Lung (tissue), 12 donors: ENCODE data around the gene SDC1. TPM values are rescaled to one million over a fixed set of nuclear protein-coding genes. Genes with fewer than 3 reads are reported as not detected.

Experiments used
- ATAC-seq: fragments of 200-7000 bp; cut with Tn5 transposase; one replicate; pipeline ENCODE4 v1.9.1; 2020; ENCODE audit warnings: moderate number of reproducible peaks; ENCODE audit not compliant: insufficient read depth, low FRiP score
- DNase-seq, 3 donors: peaks; one replicate each; pipeline ENCODE4 v3.0.0-alpha.2; 2013 to 2017
- H3K27ac ChIP-seq, 2 donors: one replicate each; pipeline ENCODE4 v1.5.1; 2013; ENCODE audit warnings: mild to moderate bottlenecking in 2 of 2, moderate library complexity in 2 of 2, control low read depth in 1 of 2, inconsistent platforms in 1 of 2, low read depth in 1 of 2, low read length in 1 of 2
- H3K27me3 ChIP-seq, 3 donors: one replicate each; pipeline ENCODE4 v1.5.1; 2013; ENCODE audit warnings: low read length in 2 of 3; ENCODE audit not compliant: control insufficient read depth in 3 of 3, insufficient read depth in 3 of 3
- H3K36me3 ChIP-seq, 4 donors: one replicate each; pipeline ENCODE4 v1.5.1; 2013; ENCODE audit warnings: low read length in 4 of 4, mild to moderate bottlenecking in 1 of 4, moderate library complexity in 1 of 4; ENCODE audit not compliant: control insufficient read depth in 4 of 4, insufficient read depth in 4 of 4
- H3K4me1 ChIP-seq, 5 donors: one replicate each; pipeline ENCODE4 v1.5.1; 2013; ENCODE audit warnings: low read length in 5 of 5, mild to moderate bottlenecking in 2 of 5, moderate library complexity in 1 of 5; ENCODE audit not compliant: control insufficient read depth in 5 of 5, insufficient read depth in 5 of 5
- H3K4me3 ChIP-seq: one replicate; pipeline ENCODE4 v1.5.1; 2013; ENCODE audit warnings: mild to moderate bottlenecking, control low read depth, moderate library complexity
- H3K9ac ChIP-seq, 2 donors: one replicate each; pipeline ENCODE4 v1.5.1; 2013; ENCODE audit warnings: low read length in 2 of 2, control low read depth in 1 of 2; ENCODE audit not compliant: insufficient read depth in 1 of 2
- H3K9me3 ChIP-seq, 4 donors: one replicate each; pipeline ENCODE4 v1.5.1; 2013; ENCODE audit warnings: low read length in 3 of 4, mild to moderate bottlenecking in 1 of 4, moderate library complexity in 1 of 4; ENCODE audit not compliant: control insufficient read depth in 4 of 4, insufficient read depth in 3 of 4
- WGBS, 2 donors: extraction: QIAGEN DNeasy Blood & Tissue Kit; methylation state at CpG; one replicate each; pipeline ENCODE4 v1.1.7; 2013; 5-methylcytosine and 5-hydroxymethylcytosine counted together
- polyA plus RNA-seq, 2 donors: library from polyadenylated mRNA; stranded (reverse); fragments of 200-250 nt; gene quantifications; one replicate each; pipeline ENCODE4 v1.2.1, GENCODE V29; 2013
- total RNA-seq, 2 donors: library from RNA; depleted of rRNA in 1 of 2; stranded (reverse); fragments of >200 nt in 1 of 2; gene quantifications; one replicate each; pipeline ENCODE4 v1.2.1, GENCODE V29; 2014 to 2021
- TF ChIP-seq, protein P1 (sequence below): IDR thresholded peaks from 2 replicates; pipeline ENCODE4 v1.5.1; 2012; ENCODE audit warnings: mild to moderate bottlenecking; ENCODE audit errors: control extremely low read depth, extremely low read depth
- donor health status: control.
- donor health status: control.
- donor health status: Bipolar disorder and iron deficiency.
- donor health status: healthy.
- donor health status: DM: yes; HTN: yes; CAD: no.

Gene SDC1
- total and polyA plus RNA-seq, 4 donors = 94.1 to 234 (median 173) TPM

DNA sequence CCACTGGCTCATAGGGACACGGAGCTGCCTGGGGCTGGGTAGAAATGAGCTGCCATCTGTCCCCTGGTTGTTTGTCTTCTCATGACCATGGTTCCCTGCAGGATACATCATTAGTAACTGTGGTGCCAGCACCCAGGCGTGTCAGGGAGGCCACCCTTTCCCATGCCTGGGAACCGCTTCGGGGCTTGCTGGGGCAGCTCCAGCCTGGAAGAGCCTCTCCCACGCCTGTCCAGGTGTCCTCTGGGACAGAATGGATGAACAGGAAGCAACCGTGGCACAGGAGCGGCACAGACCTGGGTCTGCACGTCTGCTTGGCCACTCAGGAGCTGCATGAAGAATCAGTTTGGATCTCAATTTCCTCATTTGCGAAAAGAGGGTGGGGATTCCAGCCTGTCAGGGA is 34.8 kb downstream of the SDC1 start:
- TF ChIP-seq, protein P1, sequence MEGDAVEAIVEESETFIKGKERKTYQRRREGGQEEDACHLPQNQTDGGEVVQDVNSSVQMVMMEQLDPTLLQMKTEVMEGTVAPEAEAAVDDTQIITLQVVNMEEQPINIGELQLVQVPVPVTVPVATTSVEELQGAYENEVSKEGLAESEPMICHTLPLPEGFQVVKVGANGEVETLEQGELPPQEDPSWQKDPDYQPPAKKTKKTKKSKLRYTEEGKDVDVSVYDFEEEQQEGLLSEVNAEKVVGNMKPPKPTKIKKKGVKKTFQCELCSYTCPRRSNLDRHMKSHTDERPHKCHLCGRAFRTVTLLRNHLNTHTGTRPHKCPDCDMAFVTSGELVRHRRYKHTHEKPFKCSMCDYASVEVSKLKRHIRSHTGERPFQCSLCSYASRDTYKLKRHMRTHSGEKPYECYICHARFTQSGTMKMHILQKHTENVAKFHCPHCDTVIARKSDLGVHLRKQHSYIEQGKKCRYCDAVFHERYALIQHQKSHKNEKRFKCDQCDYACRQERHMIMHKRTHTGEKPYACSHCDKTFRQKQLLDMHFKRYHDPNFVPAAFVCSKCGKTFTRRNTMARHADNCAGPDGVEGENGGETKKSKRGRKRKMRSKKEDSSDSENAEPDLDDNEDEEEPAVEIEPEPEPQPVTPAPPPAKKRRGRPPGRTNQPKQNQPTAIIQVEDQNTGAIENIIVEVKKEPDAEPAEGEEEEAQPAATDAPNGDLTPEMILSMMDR = no peak
- Histone ChIP-seq H3K9ac (no peak overlapping the region), H3K9me3 (no peaks in the 10 kb centered on the region), H3K27ac (no peak overlapping the region), H3K27me3 (no peaks in the 10 kb centered on the region), H3K4me1 (peaks cover 0 to 27% (median 8%) of the 10 kb centered on the region in 5 donors), H3K4me3 (no peak overlapping the region), H3K36me3 (no peaks in the 10 kb centered on the region)
- DNase-seq = no peak
- 85 to 86% methylated on average over 9 of the region's 9 CpGs for WGBS, 2 donors
- no peak for ATAC-seq

DNA sequence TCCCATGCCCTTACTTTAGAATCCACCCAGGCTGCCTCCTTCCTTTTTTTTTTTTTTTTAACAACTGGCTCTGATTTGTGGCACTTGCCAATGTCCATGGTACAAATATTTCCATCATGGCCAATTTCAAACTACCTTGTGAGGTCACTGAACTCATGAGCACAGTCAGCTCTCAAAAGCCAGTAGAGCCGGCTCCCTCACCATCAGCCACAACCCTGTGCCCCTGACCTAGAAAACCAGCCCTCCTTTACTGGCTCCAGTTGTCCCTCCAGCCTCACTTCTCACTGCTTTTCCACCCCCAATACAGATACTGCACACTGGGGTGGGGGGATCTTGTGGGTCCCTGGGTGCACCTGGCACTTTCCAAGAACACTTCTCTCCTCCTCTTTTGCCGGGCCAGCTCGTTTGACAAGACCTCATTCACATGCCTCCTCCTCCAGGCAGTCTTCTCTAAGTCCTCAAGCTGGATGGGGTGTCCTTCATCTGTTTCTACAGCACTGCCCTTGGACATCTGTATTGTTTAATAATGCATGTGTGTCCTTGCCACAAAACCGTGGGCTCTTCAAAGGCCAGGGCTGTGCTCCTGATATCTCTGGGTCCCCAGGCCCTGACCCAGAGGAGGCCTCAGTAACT is 35.5 kb downstream of the SDC1 start:
- no peaks in the 10 kb centered on the region for H3K27me3 ChIP-seq
- no peak overlapping the region for H3K4me3 ChIP-seq
- peaks cover 0 to 32% (median 13%) of the 10 kb centered on the region in 5 donors for H3K4me1 ChIP-seq
- ATAC-seq (no peak), DNase-seq (no peak)
- H3K36me3 ChIP-seq = no peaks in the 10 kb centered on the region
- WGBS, 2 donors = 76 to 91% methylated on average over 4 of the region's 4 CpGs
- no peak overlapping the region for H3K9ac ChIP-seq
- TF ChIP-seq, protein P1 = no peak
- H3K9me3 ChIP-seq = no peaks in the 10 kb centered on the region
- no peak overlapping the region for H3K27ac ChIP-seq

DNA sequence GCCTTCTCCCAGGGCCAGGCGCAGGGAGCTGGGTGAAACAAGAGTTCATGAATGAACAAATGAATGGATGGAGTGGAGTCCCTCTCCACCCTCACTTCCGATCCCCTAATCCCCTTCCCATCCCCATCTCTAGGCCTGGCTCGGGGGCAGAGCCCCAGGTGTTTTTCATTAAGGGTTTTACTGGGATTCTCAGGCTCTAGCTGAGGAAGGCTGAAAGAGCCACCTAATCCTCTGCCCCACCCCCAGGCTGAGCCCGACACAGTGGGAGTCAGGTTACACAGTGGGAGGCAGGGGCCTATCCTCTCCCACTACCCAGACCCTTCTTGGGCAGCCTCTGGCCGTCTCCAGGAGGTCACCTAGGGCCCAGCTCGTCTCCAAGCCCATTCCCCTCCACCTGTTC is 36.1 kb downstream of the SDC1 start:
- ATAC-seq (no peak), DNase-seq (no peak)
- Histone ChIP-seq H3K27me3 (no peaks in the 10 kb centered on the region), H3K9me3 (no peaks in the 10 kb centered on the region), H3K36me3 (no peaks in the 10 kb centered on the region), H3K9ac (no peak overlapping the region), H3K4me3 (no peak overlapping the region), H3K27ac (no peak overlapping the region), H3K4me1 (peaks cover 0 to 34% (median 13%) of the 10 kb centered on the region in 5 donors)
- TF ChIP-seq, protein P1 = no peak
- WGBS, 2 donors = 82 to 94% methylated on average over 6 of the region's 6 CpGs

DNA sequence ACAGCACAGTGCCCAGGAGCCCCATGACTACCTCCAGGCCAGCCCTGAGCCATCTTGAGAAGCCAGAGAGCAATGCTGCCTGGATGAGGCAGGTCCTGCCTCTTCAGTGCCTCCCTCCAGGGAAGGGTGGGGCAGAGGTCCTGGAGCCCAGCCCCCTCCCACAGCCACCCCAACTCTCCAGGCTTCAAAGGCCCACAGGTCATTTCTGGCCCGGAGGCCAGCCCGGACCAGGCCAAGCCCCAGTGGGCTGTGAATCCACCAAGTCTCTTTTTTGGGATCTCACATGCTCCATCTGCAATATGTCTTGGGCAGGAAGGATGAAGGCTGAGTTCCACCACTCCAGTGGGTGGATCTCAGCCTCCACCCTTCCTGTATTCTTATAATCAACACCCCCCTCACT is 36.7 kb downstream of the SDC1 start:
- Histone ChIP-seq H3K27ac (no peak overlapping the region), H3K4me1 (peaks cover 0 to 34% (median 13%) of the 10 kb centered on the region in 5 donors), H3K36me3 (no peaks in the 10 kb centered on the region), H3K27me3 (no peaks in the 10 kb centered on the region), H3K4me3 (no peak overlapping the region), H3K9me3 (no peaks in the 10 kb centered on the region), H3K9ac (no peak overlapping the region)
- no peak for ATAC-seq
- 82 to 87% methylated on average over 2 of the region's 2 CpGs for WGBS, 2 donors
- TF ChIP-seq, protein P1 = no peak
- DNase-seq = no peak
